ENCODE measurements around the gene AUTS2. TPM values are rescaled to one million over a fixed set of nuclear protein-coding genes. Genes with fewer than 3 reads are reported as not detected.

Gene AUTS2
- total RNA-seq (2014; rRNA removed; shearing (Covaris generic)), result 1.8 and 2.5 TPM in 2 replicates

GRCh38 chr7:69598081-69598486, at the start of gene AUTS2:
Gene AUTS2, plus strand, starts transcription at chr7:69598475. Its CDS starts 1,179 bp downstream, at chr7:69599654.

Small RNA genes lying within 50 kb of the gene (small RNA-seq; reads per million reads assigned to genes)
- gene AC073873.1, result not detected

Measured in A375 (cell line).